ENCODE data around the gene SUN1.

Gene SUN1

GRCh38 chr7:894164-894867 lies 62.0 kb downstream of the SUN1 start:
- no peak for DNase-seq

GRCh38 chr7:894927-895450 lies 62.7 kb downstream of the SUN1 start:
- DNase-seq: no peak

DNA sequence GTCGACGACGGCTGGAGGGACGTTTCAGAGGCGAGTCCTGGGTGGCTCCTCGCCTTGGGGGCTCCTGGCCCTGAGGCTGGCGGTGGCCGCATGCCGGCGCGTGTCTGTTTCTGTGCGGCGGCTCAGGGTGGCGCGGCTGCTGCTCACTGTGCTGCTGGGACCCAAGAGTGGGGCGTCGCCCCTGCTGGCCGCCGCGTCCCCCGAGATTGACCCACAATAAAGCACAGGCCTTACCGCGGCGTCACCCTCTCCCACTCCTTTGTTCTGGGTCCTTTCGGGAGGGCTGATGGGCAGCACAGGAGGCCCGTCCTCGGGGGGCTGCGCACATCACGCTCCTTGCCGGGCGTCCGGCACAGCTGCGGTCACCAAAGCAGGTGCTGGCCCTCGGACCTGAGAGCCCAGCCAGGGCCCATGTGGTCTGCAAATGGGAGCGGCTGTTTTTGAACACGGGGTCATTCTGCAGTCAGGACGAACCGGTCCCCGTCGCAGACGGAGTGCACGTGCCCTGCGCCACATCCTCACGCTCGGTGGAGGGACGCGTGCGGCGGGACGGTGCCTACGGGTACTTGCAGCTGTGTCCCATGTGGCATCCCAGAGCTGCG lies 63.3 kb downstream of the SUN1 start:
- DNase-seq: no peak

DNA sequence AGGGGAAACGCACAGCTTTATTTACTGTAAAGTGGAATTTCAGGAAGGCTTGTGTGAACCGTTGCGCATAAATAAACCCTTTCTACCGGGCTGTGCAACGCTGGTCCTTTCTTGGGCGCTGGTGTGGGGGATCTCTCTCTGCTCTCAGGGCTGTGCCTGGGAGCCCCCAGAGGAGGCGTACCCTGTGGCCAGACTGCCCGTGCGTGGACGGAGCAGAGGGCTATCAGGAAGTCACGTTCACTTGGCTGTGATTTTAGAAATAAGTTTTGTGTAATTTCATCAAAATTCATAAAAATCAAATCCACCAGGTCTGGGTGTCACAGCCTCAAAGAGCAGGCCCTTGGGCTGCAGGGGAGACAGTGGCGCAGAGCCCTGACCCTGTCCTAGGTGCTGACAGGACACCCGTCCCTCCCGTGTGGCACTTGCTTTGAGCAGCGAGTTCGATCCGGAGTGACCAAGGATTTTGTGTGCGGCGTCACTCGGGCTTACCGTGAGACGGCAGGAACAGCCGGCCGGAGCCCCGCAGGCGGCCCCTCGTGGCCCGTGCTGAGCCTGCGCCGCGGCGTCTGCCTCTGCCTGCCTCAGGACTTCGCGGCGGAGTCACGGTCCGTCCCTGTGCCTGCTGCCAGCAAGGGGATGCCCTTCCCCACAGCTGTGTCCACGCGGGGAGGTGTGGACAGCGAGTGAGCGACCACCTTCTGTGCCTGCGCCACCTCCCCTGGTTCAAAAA lies 64.2 kb downstream of the SUN1 start:
- no peak for DNase-seq

- no peak for DNase-seq
Measured at GRCh38 chr7:897086-897485, 64.8 kb downstream of the SUN1 start.

DNA sequence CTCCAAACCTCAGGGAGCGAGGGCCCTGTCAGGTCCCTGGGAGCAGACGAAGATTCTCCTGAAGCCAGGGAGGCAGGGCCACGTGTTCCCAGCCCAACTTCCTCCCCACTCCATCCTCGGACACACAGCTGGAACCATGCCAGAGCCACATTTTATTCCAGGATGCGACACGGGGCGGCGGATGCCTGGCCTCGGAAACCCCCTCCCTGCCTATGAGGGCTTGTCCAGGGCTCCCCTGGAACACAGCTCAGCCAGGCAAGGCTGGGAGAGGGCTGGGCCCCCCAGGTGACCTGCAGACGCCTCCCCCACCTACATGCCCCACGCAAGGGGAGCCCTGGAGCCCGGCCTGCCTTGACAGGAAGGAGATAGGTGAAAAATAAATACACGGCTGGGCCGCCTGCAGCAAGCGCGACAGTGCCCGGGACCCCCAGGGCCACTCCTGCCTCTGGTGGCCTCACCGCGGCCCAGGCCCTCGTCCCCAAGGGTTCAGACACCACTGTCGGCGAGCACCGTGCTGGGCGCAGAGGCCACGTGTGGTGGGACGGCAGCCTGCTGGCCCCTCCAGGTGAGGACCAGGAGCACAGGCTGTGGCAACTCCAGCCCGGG lies 65.6 kb downstream of the SUN1 start:
- peak; percentile 59 for DNase-seq

GRCh38 chr7:898460-898854 lies 66.2 kb downstream of the SUN1 start:
- DNase-seq: no peak

GRCh38 chr7:898855-899681 lies 66.8 kb downstream of the SUN1 start:
- no peak for DNase-seq

- no peak for DNase-seq
Measured at GRCh38 chr7:899806-900205, 67.5 kb downstream of the SUN1 start.

DNA sequence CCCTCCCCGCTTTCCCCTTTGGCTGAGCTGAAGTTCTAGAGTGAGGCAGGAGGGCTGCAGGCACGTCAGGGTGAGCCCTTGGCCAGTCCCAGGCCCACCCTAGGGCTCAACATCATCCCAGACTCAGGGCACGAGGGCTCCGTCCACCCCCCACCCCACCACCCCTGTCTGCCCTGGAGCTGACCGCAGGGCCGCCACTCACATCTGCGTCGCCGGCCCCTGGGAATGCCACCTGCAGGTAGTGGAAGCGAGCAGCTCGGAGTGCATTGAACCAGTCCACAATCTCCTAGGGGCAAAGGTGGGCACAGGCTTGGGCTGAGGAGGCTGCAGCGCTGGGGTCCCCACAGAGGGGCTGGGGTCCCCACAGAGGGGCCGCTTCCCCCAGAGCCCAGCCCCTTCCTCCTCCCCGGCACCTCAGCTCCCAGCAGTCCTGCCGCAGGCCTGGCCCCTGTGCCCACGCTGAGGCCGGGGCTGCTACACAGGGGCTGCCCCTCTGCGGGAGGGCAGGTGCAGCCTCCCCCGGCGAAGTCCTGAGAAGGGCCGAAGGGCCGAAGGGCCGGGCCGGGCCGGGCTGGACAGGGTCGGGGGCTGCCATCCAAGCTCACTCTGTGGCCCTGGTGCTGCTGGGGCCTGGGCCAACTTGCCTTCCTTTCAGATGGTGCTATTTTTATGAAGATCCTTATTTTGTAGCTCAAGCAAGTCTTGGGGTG lies 68.2 kb downstream of the SUN1 start:
- no peak for DNase-seq

DNA sequence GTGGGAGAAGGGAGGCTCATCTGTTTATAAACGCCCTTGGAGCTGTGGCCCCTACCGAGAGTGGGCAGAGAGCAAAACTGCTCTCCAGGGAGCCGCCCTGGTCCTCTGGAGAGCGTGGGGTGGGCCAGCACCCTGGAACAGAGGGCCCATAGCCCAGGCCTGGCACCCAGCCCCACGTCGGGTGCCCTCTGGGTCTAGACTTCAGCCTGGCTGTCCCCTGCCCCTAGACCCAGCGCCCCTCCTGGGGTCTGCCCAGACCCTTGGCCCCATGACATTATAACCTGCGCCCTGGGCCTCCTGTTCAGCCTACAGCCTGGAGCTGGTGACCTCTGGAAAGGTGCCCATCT lies 68.7 kb downstream of the SUN1 start:
- no peak for DNase-seq

- DNase-seq: peak; percentile 54
Measured at GRCh38 chr7:901388-902154, 69.3 kb downstream of the SUN1 start.

- DNase-seq: no peak
Measured at GRCh38 chr7:902996-903395, 70.7 kb downstream of the SUN1 start.

DNA sequence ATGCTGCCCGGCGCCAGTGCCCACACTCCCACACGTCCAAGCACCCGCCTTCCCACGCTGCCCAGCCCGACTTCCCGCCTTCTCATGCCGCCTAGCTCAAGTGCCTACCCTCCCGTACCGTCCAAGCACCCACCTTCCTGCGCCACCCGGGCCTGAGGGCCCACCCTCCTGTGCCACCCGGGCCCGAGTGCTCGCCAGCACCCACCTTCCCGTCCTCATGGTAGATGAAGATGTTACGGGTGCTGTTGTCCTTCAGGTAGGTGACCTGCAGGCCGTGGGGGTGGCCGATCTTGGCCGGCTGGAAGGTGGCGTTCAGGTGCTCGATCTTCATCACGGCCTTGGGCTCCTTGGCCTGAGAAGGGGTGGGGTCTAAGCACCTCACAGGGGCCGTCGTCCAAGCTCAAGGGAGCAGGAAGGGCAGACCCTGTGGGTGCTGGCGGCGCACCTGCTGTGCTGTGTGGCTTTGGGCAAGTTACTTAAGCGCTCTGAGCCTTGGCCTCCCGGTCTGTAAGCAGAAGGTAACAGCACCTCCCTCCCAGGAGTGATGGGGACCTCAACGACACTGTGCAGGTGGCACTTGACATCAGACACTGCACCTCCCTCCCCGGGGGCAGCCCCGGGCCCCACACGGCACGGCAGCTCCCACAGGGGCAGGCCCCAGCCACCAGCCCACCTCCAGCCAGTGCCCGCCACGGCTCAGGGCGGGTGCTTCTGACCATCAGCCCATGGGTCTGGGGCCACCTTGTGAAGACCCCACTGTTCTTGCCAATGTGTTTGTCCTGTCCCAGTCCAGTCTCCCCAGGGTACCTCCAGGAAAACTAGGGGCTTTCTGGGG lies 71.9 kb downstream of the SUN1 start:
- no peak for DNase-seq

- DNase-seq: no peak
Measured at GRCh38 chr7:904847-905246, 72.6 kb downstream of the SUN1 start.

DNA sequence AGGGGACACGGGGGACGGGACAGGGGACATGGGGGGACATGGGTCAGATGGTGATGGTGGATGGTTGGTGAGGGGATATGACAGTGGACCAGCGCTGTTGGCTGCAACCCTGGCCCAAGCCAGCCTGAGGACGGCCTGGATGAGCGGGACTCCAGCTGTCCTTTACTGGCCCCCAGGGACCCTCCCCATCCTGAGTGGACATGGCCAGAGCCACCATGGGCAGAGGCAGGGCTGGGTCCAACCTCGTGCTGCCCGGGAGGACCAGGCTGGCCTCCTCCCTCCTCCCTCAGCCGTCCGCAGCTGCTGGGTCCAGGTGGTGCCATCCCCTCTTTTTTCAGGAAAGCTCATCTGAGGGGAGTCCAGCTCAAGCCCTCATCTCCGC lies 74.5 kb downstream of the SUN1 start:
- no peak for DNase-seq

DNA sequence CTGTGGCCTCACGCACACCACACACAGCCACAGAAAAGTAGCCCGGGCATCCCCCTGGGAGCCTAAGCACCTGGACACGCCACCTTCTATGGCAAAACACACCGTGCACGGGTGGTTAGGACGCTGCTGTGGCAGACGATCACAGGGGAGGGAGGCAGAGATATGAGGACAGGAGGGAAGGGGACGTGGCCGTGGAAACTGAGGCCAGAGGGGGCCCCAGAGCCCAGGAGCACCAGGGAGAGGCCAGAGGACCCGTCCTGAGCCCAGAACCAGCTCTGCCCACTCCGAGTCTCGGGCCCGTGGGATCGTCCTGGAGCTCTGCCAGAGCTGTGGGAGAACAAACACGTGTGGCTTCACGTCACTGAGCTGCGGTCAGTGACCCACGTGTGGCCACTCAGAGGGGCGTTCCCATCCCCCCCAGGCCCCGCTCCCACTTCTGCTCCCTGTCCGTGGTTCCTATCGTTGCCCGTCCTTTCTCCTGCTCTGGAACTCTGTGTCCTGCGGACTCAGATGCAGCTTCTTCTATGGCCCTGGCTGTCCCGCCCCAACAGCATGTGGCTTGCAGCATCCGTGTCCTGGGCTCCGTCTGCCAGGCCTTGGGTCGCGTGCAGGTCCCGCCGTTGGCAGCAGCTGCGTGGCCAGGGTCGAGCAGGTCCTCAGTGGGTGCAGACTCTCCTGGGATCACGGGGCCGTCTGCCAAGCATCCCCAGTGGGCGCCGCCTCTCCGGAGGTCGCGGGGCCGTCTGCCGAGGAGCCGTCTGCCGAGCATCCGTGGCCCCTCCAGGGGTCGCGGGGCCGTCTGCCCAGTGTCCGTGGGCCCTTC lies 75.1 kb downstream of the SUN1 start:
- DNase-seq: peak; percentile 29

DNA sequence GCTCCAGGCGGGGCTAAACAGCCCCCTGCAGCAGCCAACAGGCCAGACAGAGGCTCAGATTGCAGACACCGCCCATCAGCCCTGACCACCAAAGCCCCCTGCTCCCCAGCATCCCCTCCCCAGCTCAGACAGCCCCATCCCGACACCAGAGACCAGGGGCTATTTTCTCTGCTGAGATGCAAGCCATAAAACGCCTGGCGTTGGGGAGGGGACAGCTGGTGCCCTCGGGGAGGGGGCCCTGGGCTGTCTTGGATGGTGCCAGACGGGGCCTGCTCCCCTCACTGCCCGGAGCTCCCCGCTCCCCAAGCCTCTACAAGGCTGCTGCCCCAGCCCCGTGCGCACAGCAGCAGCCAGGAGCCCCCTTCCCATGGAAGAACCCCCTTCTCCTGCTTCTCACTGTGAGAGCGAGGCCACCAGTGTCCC lies 75.9 kb downstream of the SUN1 start:
- DNase-seq: no peak

DNA sequence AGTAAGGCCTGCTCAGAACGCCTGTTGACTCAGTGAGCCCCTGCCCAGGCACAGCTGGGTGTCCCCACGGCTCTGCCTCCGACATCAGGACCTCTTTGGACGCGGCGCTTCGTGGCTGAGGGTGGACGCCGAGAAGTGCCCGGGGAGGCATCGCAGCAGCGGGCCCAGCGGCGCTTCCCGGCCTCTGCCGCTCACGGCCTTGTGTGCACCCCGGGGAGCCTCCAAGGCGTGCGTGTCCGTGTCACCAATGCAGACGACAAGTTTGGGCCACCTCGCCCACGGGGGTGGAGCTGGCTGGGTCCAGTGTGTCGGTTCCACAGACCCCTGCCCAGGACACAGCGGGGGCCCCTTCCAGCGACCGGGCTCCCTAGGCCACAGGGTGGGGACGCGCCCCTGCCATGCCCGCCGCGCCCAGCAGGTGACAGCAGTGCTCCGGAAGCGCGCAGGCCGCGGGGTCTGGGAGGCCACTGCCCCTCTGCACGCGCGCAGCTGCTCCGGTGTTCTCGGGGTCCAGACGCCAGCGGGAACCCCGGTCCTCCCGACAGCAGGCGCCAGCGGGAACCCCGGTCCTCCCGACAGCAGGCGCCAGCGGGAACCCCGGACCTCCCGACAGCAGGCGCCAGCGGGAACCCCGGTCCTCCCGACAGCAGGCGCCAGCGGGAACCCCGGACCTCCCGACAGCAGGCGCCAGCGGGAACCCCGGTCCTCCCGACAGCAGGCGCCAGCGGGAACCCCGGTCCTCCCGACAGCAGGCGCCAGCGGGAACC lies 76.5 kb downstream of the SUN1 start:
- DNase-seq: peak; percentile 70
